GM19023 (cell line): ENCODE results near the gene ASB16.
A peak's percentile ranks its signal among the peaks of the same experiment; 100 is the strongest.
"Not testable (repeated sequence)": the region's sequence is repeated elsewhere in the genome, so short reads cannot be mapped to it uniquely, and the experiment has no call there.

Source experiments
- ATAC-seq: cut with Tn5 transposase; IDR thresholded peaks from one replicate; pipeline ENCODE4 v1.9.1; 2021; ENCODE audit warnings: mild to moderate bottlenecking, moderate library complexity; ENCODE audit not compliant: unreplicated experiment

The ASB16 gene

DNA sequence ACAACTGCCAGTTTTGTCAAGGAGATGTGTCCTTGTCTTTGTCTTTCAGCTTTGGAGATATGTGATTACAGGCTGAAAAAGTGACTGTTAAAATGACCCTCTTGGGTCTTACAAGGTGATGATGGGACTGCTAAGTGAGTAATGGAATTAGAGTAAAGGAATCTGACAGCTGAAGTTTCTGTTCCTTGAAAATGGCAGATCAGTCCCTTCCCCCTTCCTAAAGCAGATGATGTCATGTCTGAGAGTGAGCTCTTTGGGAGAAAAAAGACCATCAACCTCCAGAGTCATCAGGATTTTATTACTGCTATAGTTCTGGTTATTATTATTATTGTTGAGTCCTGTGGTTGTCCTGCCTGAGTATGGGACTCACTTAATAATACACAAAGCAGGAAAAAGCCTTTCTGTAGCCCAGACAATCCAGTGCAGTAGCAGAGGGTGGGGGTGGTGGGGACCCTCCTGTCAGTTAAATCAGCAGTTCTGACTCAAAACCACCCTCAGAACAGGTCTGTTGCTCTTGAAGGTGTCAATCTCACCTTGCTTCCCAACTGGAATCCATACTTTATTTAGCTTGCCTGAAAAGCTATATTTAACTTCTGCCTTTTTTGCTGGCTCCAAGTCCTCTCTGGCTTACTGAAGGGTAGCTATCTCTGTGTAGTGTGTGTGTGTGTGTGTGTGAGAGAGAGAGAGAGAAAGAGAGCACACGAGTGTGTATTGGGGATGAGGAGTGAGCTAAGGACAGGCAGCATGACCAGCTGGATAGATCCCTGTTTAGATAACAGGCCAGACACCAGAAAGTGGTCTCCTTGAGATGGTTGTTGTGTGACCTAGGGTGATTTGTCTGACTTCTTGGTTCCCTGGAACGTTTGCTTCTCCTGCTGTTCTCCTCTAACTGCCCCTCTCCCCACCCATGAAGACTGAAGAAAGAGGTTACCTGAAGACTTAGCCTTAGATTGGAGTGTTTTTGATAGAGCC lies 23.8 kb upstream of the ASB16 start:
- ATAC-seq, result no peak

DNA sequence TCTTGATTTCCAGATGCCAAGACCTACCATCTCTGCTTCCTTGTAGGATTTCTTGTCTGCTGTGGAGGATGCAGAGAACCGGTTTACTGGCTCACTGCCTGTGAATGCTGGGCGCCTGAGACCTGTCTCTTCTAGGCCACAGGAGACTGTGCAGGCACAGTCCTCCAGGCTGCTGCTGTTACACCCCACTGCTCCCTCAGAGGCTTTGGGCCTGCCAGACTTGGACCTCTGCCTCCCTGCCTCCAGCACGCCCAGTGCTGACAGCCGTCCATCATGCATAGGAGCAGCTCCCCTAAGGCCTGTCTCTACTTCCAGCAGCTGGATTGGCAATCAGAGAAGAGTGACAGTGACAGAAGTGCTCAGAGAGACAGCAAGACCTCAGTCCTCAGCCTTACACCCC lies 22.7 kb upstream of the ASB16 start:
- ATAC-seq, result no peak

GRCh38 chr17:44149066-44149465 lies 21.4 kb upstream of the ASB16 start:
- ATAC-seq, result not testable (repeated sequence)

- ATAC-seq, result no peak
Measured at GRCh38 chr17:44149750-44150329, 20.7 kb upstream of the ASB16 start.

GRCh38 chr17:44152875-44153274 lies 17.6 kb upstream of the ASB16 start:
- no peak for ATAC-seq

- ATAC-seq, result no peak
Measured at GRCh38 chr17:44155488-44155887, 15.0 kb upstream of the ASB16 start.

DNA sequence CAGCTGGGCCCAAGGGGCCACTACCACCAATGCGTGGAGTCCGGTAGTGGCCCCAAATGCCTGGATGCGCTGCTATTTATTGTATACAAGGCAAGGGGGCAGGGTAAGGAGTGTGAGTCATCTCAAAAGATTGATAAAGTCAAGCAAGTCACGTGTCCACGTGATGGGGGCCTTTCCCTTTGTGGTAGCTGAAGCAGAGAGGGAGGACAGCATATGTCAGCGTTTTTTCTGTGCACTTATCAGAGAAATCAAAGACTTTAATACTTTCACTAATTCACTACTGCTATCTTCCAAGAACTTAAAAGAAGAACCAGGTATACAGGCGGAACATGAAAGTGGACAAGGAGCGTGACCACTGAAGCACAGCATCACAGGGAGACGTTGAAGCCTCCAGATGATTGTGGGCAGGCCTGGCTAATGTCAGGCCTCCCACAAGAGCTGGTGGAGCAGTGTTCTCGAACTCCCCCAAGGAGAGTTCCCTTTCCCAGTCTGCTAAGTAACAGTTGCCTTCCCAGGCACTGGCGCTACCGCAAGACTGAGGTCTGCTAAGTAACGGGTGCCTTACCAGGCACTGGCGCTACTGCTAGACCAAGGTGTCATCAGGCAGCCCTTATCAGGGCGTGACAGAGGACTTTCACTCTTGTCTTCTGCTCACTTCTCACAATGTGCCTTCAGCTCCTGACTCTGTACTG lies 10.8 kb upstream of the ASB16 start:
- ATAC-seq, result no peak

GRCh38 chr17:44164476-44164875 lies 6.0 kb upstream of the ASB16 start:
- ATAC-seq, result no peak

DNA sequence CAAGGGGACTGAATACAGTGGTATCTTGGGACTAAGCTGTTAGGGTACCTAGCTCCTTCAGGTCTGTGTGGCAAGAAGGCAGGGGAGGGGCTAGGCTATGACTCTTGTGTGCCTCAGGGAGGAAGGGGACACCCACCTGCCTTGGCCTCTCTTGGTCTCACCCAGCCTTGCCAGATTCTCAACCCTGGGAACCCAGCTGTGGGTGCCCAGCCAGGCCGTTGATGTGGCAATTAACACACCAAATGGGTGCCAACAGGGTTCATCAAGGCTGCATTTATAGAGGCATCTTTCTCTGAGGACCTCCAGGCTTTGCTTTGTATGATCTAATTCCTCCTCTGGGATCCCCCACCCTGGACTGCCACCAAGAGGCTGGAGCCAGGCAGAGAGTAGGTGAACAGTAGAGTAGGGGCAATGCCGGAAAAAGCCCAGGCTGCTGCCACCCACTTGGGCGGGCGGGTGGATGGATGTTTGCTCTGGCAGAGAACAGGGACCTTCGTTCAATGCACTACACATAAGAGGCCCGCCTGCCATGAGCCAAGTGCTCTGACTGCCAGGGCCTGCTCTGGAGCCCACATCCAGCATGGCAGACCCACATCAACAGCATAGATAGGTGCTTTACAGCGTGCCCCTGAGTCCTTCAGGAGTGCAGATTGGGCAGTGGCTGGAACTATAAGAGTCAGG lies 3.2 kb upstream of the ASB16 start:
- ATAC-seq, result no peak

- ATAC-seq, result no peak
Measured at GRCh38 chr17:44170135-44170498, 387 bp upstream of the ASB16 start.

DNA sequence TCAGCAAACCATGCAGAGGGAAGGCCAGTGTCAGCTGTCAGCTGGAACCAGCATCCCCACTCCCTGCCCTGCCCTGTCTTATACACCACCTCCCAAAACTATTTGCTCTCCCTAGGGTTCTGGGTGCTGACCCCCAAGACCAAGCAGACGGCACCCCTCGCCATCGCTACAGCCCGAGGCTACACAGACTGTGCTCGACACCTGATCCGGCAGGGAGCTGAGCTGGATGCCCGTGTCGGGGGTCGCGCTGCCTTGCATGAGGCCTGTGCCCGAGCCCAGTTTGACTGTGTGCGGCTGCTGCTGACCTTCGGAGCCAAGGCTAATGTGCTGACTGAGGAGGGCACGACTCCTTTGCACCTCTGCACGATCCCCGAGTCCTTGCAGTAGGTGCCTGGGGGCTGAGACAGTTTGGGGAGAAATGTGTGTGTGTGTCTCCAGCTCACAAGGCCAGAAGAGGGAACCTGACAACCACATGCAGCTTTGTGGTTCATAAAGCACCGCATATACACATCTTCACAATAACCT lies 1.5 kb downstream of the ASB16 start:
- ATAC-seq, result no peak

DNA sequence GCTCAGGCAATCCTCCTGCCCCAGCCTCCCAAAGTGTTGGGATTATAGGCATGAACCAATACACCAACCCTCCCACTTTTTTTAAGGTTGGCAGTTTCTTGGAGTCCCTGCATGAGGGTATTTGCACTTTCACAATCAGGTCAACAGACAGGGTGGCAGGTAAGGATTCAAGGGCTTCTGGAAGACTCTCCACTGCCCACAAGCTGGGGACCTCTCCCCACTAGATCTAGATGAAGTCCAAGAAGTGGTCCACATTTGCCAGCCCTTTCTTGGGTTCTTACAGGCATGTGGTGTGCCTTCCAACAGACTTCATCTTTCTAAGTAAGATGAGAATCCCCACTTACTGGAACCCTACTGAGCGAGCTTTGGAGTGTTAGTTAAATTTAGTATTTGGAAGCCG lies 3.9 kb downstream of the ASB16 start:
- ATAC-seq, result no peak

- no peak for ATAC-seq
Measured at GRCh38 chr17:44176257-44176656, 5.8 kb downstream of the ASB16 start.

GRCh38 chr17:44176671-44177501 lies 6.4 kb downstream of the ASB16 start:
- no peak for ATAC-seq

DNA sequence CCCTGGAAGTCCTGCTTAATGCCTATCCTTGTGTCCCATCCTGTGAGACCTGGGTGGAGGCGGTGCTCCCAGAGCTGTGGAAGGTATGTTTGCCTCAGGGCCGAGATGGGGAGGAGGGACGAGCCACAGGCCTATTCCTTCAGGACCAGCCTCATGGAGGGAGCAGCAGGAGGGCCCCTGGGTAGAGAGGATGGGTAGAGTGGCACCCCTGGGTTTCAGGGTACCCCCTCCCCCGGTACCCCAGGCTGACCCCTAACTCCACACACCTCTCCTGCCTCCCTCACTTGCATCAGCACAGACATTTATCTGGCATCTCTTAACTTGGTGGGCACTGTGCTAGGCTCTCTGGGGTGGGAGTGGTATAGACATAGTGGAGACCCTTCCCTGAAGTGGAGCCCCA lies 7.1 kb downstream of the ASB16 start:
- no peak for ATAC-seq

DNA sequence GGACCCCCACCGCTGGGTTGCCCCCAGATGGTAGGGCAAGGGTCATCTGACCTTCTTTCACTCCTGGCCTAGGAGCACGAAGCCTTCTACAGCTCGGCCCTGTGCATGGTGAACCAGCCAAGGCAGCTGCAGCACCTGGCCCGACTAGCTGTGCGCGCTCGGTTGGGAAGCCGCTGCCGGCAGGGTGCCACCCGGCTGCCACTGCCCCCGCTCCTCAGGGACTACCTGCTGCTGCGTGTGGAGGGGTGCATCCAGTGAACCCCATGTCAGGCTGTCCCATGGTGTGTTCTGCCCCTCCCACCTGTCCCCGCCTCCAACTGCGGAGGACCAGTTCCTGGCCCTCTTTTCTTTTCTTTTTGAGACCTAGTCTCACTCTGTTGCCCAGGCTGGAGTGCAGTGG lies 7.6 kb downstream of the ASB16 start:
- ATAC-seq, result no peak

GRCh38 chr17:44183024-44183423 lies 12.5 kb downstream of the ASB16 start:
- ATAC-seq, result no peak

GRCh38 chr17:44184212-44184810 lies 13.8 kb downstream of the ASB16 start:
- no peak for ATAC-seq

DNA sequence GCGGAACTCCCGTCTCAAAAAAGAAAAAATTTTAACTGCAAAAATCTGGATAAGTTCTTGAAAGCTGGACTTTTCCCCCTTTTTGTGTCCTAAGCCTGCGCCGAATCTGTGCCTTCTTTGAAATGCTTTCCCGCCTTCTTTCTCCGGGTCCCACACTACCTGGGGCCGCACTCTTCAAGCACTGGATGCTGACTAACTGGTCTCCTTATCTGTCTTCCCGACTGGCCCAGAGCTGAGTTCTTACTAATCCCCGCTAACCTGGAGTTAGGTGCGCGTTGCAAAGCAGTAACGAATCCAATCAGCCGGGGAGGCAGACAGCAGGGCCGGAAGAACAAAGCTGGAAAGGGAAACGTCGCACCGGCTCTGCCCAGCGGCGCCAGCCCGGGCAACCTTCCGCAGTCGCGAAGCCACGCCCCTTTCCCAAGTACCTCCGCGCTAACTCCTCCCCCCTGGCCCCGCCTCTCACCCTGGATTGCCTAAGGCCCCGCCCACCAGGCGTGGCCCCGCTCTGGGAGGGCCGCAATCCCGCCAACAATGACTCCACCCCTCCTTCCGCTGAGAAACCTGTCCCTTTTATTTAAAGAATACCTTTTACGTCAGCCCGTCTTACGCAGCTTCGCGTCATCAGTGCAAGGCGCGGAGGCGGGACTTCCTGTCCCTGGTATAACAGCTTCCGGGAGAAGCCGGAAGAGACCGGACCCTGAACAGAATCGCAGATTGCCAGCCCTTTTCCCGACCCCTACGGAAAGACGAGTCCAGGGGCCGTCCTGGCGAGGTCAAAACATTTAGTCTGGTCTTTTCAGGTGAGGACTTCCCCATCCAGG lies 16.0 kb downstream of the ASB16 start, which contains the start of gene TMUB2:
Gene TMUB2, plus strand, starts transcription at position 666 of the 824 bp plus-strand sequence. CDS start 737 bp downstream, outside the sequence.
- peak; percentile 88 for ATAC-seq
